Astrocyte (in vitro differentiated cells and primary cell): ENCODE data around the gene CRIM1. TPM values are rescaled to one million over a fixed set of nuclear protein-coding genes. Genes with fewer than 3 reads are reported as not detected.

Experiments
- DNase-seq: peaks from one replicate; pipeline ENCODE4 v3.0.0-alpha.2; 2010; ENCODE audit warnings: low read depth
- FAIRE-seq: peaks from 2 replicates; lab custom pipeline; 2011; peaks lifted over from hg19 to GRCh38; lab: Jason Lieb, UNC
- H2AFZ ChIP-seq: 2 replicates; pipeline ENCODE4 v1.6.0; 2012; ENCODE audit warnings: low read depth, low read length, inconsistent platforms
- H3K27ac ChIP-seq: 2 replicates; pipeline ENCODE4 v1.5.1; 2011; ENCODE audit warnings: low read depth, low read length, inconsistent platforms
- H3K27me3 ChIP-seq: 2 replicates; pipeline ENCODE4 v1.6.0; 2011; ENCODE audit warnings: low read length, inconsistent platforms; ENCODE audit not compliant: insufficient read depth
- H3K36me3 ChIP-seq: 2 replicates; pipeline ENCODE4 v1.5.1; 2011; ENCODE audit warnings: low read length, inconsistent platforms; ENCODE audit not compliant: insufficient read depth
- H3K4me1 ChIP-seq: 2 replicates; pipeline ENCODE4 v1.5.1; 2011; ENCODE audit warnings: low read length, inconsistent platforms; ENCODE audit not compliant: insufficient read depth
- H3K4me2 ChIP-seq: 2 replicates; pipeline ENCODE4 v1.6.0; 2012; ENCODE audit warnings: low read length, inconsistent platforms
- H3K4me3 ChIP-seq: 2 replicates; pipeline ENCODE4 v1.5.1; 2011; ENCODE audit warnings: low read depth, mild to moderate bottlenecking, low read length, inconsistent platforms; ENCODE audit not compliant: insufficient read depth
- H3K79me2 ChIP-seq: 2 replicates; pipeline ENCODE4 v1.6.0; 2012; ENCODE audit warnings: mild to moderate bottlenecking, low read length, inconsistent platforms; ENCODE audit not compliant: insufficient read depth
- H3K9ac ChIP-seq: 2 replicates; pipeline ENCODE4 v1.6.0; 2012; ENCODE audit warnings: mild to moderate bottlenecking, low read length, inconsistent platforms
- H3K9me3 ChIP-seq: 2 replicates; pipeline ENCODE4 v1.5.1; 2012; ENCODE audit warnings: low read depth, mild to moderate bottlenecking, low read length, inconsistent platforms; ENCODE audit not compliant: insufficient read depth
- H4K20me1 ChIP-seq: 2 replicates; pipeline ENCODE4 v1.6.0; 2012; ENCODE audit warnings: low read length, inconsistent platforms; ENCODE audit not compliant: insufficient read depth
- H3K27ac Mint-ChIP-seq: one replicate; pipeline ENCODE4 v1.8.0; 2021; ENCODE audit warnings: mild to moderate bottlenecking, mixed read lengths; ENCODE audit not compliant: unreplicated experiment
- H3K27me3 Mint-ChIP-seq: one replicate; pipeline ENCODE4 v1.8.0; 2021; ENCODE audit warnings: low read depth, mixed read lengths; ENCODE audit not compliant: unreplicated experiment
- H3K36me3 Mint-ChIP-seq: one replicate; pipeline ENCODE4 v1.8.0; 2021; ENCODE audit warnings: low read depth, mixed read lengths; ENCODE audit not compliant: unreplicated experiment
- H3K4me1 Mint-ChIP-seq: one replicate; pipeline ENCODE4 v1.8.0; 2021; ENCODE audit warnings: low read depth, mixed read lengths; ENCODE audit not compliant: unreplicated experiment
- H3K4me3 Mint-ChIP-seq: one replicate; pipeline ENCODE4 v1.8.0; 2021; ENCODE audit warnings: mild to moderate bottlenecking, moderate library complexity, mixed read lengths; ENCODE audit not compliant: unreplicated experiment
- H3K9me3 Mint-ChIP-seq: one replicate; pipeline ENCODE4 v1.8.0; 2021; ENCODE audit warnings: mild to moderate bottlenecking, mixed read lengths; ENCODE audit not compliant: unreplicated experiment
- CTCF ChIP-seq: IDR thresholded peaks from 2 replicates; pipeline ENCODE4 v1.5.1; 2011; ENCODE audit warnings: low read depth, mild to moderate bottlenecking, inconsistent platforms, low read length, moderate library complexity; ENCODE audit not compliant: insufficient read depth
- EZH2 ChIP-seq: IDR thresholded peaks from 2 replicates; pipeline ENCODE4 v1.6.1; 2012; ENCODE audit warnings: mild to moderate bottlenecking, low read length, inconsistent platforms; ENCODE audit not compliant: insufficient read depth
- total RNA-seq: library from RNA; stranded (reverse); gene quantifications from 2 replicates; pipeline ENCODE4 v1.2.1, GENCODE V29; 2021

Gene CRIM1
- total RNA-seq, 1 donor from 2014 or later, result 180 TPM

- H3K9me3 ChIP-seq, result no peaks in the 10 kb centered on the region
- H2AFZ ChIP-seq, result no peak overlapping the region
- H3K27ac ChIP-seq, result no peak overlapping the region
- peaks cover 79% of the 10 kb centered on the region for H3K79me2 ChIP-seq
- no peak overlapping the region for H3K4me2 ChIP-seq
- Mint-ChIP-seq H3K36me3 (peaks cover 19% of the 10 kb centered on the region), H3K4me1 (peaks cover 29% of the 10 kb centered on the region), H3K27me3 (no peaks in the 10 kb centered on the region), H3K27ac (peak overlapping the region; percentile 66), H3K4me3 (no peak overlapping the region), H3K9me3 (no peaks in the 10 kb centered on the region)
- no peaks in the 10 kb centered on the region for H4K20me1 ChIP-seq
- H3K9ac ChIP-seq, result peak overlapping the region; percentile 15
- no peak for FAIRE-seq
- TF ChIP-seq CTCF, result no peak
- no peak for TF ChIP-seq EZH2
- no peak for DNase-seq
- H3K4me1 ChIP-seq, result peaks cover 21% of the 10 kb centered on the region
- H3K27me3 ChIP-seq, result no peaks in the 10 kb centered on the region
- peaks cover 57% of the 10 kb centered on the region for H3K36me3 ChIP-seq
- no peak overlapping the region for H3K4me3 ChIP-seq
Observed at GRCh38 chr2:36441816-36442215, 86.2 kb downstream of the CRIM1 start.

- peaks cover 19% of the 10 kb centered on the region for H3K4me1 Mint-ChIP-seq
- H3K27ac Mint-ChIP-seq, result no peak overlapping the region
- FAIRE-seq (no peak), DNase-seq (peak; percentile 64)
- H3K9me3 Mint-ChIP-seq, result no peaks in the 10 kb centered on the region
- Histone ChIP-seq H4K20me1 (no peaks in the 10 kb centered on the region), H3K79me2 (peaks cover 81% of the 10 kb centered on the region), H3K4me3 (no peak overlapping the region), H3K9me3 (no peaks in the 10 kb centered on the region), H3K4me1 (peaks cover 12% of the 10 kb centered on the region), H3K27me3 (no peaks in the 10 kb centered on the region), H2AFZ (no peak overlapping the region), H3K9ac (no peak overlapping the region), H3K36me3 (peaks cover 78% of the 10 kb centered on the region), H3K4me2 (no peak overlapping the region), H3K27ac (peak overlapping the region; percentile 6)
- TF ChIP-seq EZH2 (no peak), CTCF (no peak)
- H3K36me3 Mint-ChIP-seq, result peaks cover 22% of the 10 kb centered on the region
- no peaks in the 10 kb centered on the region for H3K27me3 Mint-ChIP-seq
- H3K4me3 Mint-ChIP-seq, result no peak overlapping the region
Observed at GRCh38 chr2:36444216-36444936, 88.8 kb downstream of the CRIM1 start.

GRCh38 chr2:36445185-36445866 is 89.7 kb downstream of the CRIM1 start:
- peak; percentile 39 for FAIRE-seq
- Histone ChIP-seq H4K20me1 (no peaks in the 10 kb centered on the region), H3K4me3 (no peak overlapping the region), H3K4me1 (peaks cover 20% of the 10 kb centered on the region), H2AFZ (no peak overlapping the region), H3K4me2 (no peak overlapping the region), H3K27me3 (no peaks in the 10 kb centered on the region), H3K36me3 (peaks cover 78% of the 10 kb centered on the region), H3K9me3 (no peaks in the 10 kb centered on the region), H3K79me2 (peaks cover 72% of the 10 kb centered on the region), H3K9ac (no peak overlapping the region), H3K27ac (peak overlapping the region; percentile 19)
- H3K4me1 Mint-ChIP-seq, result peaks cover 24% of the 10 kb centered on the region
- no peaks in the 10 kb centered on the region for H3K27me3 Mint-ChIP-seq
- no peak overlapping the region for H3K27ac Mint-ChIP-seq
- H3K36me3 Mint-ChIP-seq, result peaks cover 22% of the 10 kb centered on the region
- H3K4me3 Mint-ChIP-seq, result no peak overlapping the region
- no peaks in the 10 kb centered on the region for H3K9me3 Mint-ChIP-seq
- no peak for DNase-seq
- no peak for TF ChIP-seq CTCF
- TF ChIP-seq EZH2, result no peak
